ENCODE measurements around the gene GNG2. TPM values are rescaled to one million over a fixed set of nuclear protein-coding genes. Genes with fewer than 3 reads are reported as not detected.

GNG2 gene
- total RNA-seq, 2 donors from 2014 or later, result 6.2 to 6.6 TPM

DNA sequence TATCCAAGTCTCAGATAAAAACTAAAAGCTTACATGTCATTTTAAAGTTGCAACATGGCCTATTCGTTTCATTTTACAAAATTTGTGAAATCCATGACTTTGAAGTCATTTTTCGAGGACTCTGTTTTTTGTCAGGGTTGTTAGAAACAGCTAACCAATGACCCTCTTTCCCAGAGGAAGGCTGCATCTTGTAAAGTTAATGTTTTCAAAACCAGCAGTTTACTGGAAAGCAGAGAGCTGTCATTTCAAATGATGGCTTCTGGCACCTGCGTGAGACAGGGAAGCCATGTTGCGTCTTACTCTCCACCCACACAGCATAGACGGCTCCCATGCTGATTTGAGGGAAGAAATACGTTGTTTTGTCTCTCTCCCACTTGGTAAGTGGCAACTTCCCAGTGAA is 78.8 kb downstream of the GNG2 start:
- DNase-seq (peak in 2 of 4 donors; percentile 7 to 15), ATAC-seq (peak; percentile 47)
- no peaks in the 10 kb centered on the region for H3K4me1 ChIP-seq
- no peaks in the 10 kb centered on the region for H3K36me3 ChIP-seq (replicated peaks in 1 of 2; ENCODE audit: insufficient read depth in 1 of 2, low read depth in 2 of 2)
- no peaks in the 10 kb centered on the region for H3K9me3 ChIP-seq
- TF ChIP-seq POLR2A (IDR thresholded peaks at IDR 0.05), result no peak
- TF ChIP-seq, protein P1, sequence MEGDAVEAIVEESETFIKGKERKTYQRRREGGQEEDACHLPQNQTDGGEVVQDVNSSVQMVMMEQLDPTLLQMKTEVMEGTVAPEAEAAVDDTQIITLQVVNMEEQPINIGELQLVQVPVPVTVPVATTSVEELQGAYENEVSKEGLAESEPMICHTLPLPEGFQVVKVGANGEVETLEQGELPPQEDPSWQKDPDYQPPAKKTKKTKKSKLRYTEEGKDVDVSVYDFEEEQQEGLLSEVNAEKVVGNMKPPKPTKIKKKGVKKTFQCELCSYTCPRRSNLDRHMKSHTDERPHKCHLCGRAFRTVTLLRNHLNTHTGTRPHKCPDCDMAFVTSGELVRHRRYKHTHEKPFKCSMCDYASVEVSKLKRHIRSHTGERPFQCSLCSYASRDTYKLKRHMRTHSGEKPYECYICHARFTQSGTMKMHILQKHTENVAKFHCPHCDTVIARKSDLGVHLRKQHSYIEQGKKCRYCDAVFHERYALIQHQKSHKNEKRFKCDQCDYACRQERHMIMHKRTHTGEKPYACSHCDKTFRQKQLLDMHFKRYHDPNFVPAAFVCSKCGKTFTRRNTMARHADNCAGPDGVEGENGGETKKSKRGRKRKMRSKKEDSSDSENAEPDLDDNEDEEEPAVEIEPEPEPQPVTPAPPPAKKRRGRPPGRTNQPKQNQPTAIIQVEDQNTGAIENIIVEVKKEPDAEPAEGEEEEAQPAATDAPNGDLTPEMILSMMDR (IDR thresholded peaks at IDR 0.05), result no peak
- WGBS, 2 donors, result 49 to 72% methylated on average over 6 of the region's 6 CpGs
- H3K27me3 ChIP-seq, result no peaks in the 10 kb centered on the region
- no peak overlapping the region for H3K4me3 ChIP-seq
- intact Hi-C loops (cut with DNase I), result no loop called here
- no peak overlapping the region for H3K27ac ChIP-seq

DNA sequence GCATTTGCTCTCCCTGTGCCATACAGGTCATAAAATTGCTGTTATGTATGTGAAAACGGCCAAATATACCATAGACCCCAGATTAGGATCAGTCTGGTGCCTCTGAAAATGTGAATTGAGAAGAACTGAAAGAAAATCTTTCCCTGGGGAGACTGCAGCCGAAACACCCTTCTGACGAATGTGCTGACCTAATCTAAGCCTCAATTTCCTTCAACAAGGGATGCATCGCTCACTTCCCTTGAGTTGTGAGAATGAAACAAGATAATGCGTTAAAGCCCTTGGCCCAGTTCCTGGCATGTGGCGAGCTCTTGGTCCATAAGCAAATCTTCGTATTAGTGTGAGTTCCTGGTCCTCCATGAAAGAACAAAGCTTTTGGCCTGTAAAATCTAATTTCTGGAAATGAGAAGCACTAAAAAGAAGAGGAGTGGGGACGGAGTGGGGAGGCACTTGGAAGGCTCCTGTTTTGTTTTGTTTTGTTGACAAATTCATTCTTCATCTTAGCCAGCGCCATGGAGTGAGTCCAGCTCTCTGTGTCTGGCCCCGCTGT is 79.4 kb downstream of the GNG2 start:
- WGBS, 2 donors, result 70 to 76% methylated on average over 10 of the region's 10 CpGs
- intact Hi-C loops (cut with DNase I), result no loop called here
- Histone ChIP-seq H3K4me1 (no peaks in the 10 kb centered on the region), H3K36me3 (replicated peaks in 1 of 2; ENCODE audit: insufficient read depth in 1 of 2, low read depth in 2 of 2) (no peaks in the 10 kb centered on the region), H3K27ac (no peak overlapping the region), H3K9me3 (no peaks in the 10 kb centered on the region), H3K4me3 (no peak overlapping the region), H3K27me3 (no peaks in the 10 kb centered on the region)
- no peak for TF ChIP-seq POLR2A (IDR thresholded peaks at IDR 0.05)
- TF ChIP-seq, protein P1 (IDR thresholded peaks at IDR 0.05), result no peak
- peak in 2 of 4 donors; percentile 5 to 9 for DNase-seq
- ATAC-seq, result no peak

DNA sequence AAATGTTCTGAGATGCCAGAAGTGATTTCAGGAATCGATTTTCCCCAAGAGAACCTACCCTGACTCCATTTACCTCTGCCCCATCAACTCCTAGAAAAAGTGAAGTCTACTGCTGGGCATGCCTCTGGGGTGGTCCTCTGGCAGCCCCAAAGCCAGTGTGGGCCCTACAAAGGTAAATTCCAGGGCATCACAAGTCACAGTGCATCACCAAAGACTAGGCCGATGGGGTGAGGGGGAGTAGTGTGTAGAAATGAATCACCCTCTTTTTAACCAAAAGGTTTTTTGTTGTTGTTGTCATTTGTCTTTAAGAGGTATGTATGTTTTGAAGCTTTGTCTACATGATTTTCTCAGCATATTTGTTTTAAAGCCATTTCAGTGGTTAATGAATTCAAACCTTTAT is 82.6 kb downstream of the GNG2 start:
- intact Hi-C loops (cut with DNase I), result no loop called here
- ATAC-seq (no peak), DNase-seq (no peak)
- H3K4me3 ChIP-seq, result no peak overlapping the region
- H3K4me1 ChIP-seq, result no peaks in the 10 kb centered on the region
- H3K27ac ChIP-seq, result no peak overlapping the region
- 72 to 85% methylated on average over 2 of the region's 2 CpGs for WGBS, 2 donors
- no peaks in the 10 kb centered on the region for H3K36me3 ChIP-seq (replicated peaks in 1 of 2; ENCODE audit: insufficient read depth in 1 of 2, low read depth in 2 of 2)
- no peaks in the 10 kb centered on the region for H3K9me3 ChIP-seq
- TF ChIP-seq, protein P1 (IDR thresholded peaks at IDR 0.05), result no peak
- no peak for TF ChIP-seq POLR2A (IDR thresholded peaks at IDR 0.05)
- no peaks in the 10 kb centered on the region for H3K27me3 ChIP-seq

DNA sequence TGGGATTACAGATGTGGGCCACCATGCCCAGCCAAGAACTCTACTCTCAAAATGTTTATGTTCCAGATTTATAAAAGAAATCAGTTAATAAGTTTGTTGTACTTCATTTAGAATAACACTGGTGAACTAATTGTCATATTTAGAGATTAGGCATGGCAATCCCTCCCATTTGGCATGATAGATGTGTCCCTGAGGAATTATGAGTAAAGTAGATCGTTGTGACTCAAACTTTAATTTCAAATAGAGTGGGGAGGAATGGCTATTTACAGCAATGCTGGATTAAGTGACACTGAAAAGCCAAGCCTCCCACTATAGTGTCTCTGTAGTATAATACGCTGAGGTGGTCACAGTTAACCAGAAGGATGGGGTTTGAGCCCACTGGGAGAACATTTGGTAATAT is 89.6 kb downstream of the GNG2 start:
- Histone ChIP-seq H3K4me1 (no peaks in the 10 kb centered on the region), H3K27ac (no peak overlapping the region), H3K36me3 (replicated peaks in 1 of 2; ENCODE audit: insufficient read depth in 1 of 2, low read depth in 2 of 2) (no peaks in the 10 kb centered on the region), H3K27me3 (no peaks in the 10 kb centered on the region), H3K4me3 (no peak overlapping the region), H3K9me3 (no peaks in the 10 kb centered on the region)
- intact Hi-C loops (cut with DNase I), result no loop called here
- DNase-seq, result no peak
- no peak for TF ChIP-seq POLR2A (IDR thresholded peaks at IDR 0.05)
- TF ChIP-seq, protein P1 (IDR thresholded peaks at IDR 0.05), result no peak
- WGBS, 2 donors, result 62 to 65% methylated on average over 2 of the region's 2 CpGs
- no peak for ATAC-seq

DNA sequence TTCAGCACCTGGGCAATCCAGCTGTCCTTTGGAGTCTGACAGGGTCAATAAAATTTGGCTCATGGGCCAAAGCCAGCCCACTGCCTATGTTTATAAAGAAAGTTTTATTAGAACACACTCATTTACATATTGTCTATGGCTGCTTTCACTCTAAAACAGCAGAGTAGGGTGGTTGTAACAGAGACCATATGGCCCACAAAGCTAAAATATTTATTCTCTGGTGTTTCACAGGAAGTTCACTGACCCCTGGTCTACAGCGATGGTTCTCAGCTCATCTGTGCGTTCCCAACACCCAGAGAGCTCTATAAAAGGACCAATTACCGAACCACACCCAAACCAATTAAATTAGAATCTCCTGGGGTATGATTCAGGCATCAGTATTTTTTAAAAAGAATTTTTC is 91.2 kb downstream of the GNG2 start:
- DNase-seq, result no peak
- no peak overlapping the region for H3K27ac ChIP-seq
- H3K9me3 ChIP-seq, result no peaks in the 10 kb centered on the region
- TF ChIP-seq POLR2A (IDR thresholded peaks at IDR 0.05), result no peak
- TF ChIP-seq, protein P1 (IDR thresholded peaks at IDR 0.05), result no peak
- 56 to 82% methylated on average over 3 of the region's 3 CpGs for WGBS, 2 donors
- H3K4me1 ChIP-seq, result no peaks in the 10 kb centered on the region
- H3K4me3 ChIP-seq, result no peak overlapping the region
- intact Hi-C loops (cut with DNase I), result no loop called here
- ATAC-seq, result no peak
- H3K27me3 ChIP-seq, result no peaks in the 10 kb centered on the region
- no peaks in the 10 kb centered on the region for H3K36me3 ChIP-seq (replicated peaks in 1 of 2; ENCODE audit: insufficient read depth in 1 of 2, low read depth in 2 of 2)

Measured in body of pancreas (tissue), 4 donors.